GM08714 (cell line): ENCODE data around the gene FLAD1.
"Not testable (repeated sequence)": the region's sequence is repeated elsewhere in the genome, so short reads cannot be mapped to it uniquely, and the experiment has no call there.

ENCODE experiments used
- H3K4me3 ChIP-seq: fragments of 200-500 bp; sonication (Bioruptor generic); 2 replicates; pipeline ENCODE4 v1.5.1; 2014; ENCODE audit warnings: mild to moderate bottlenecking, low read length, inconsistent platforms
- ZNF274 ChIP-seq: IDR thresholded peaks from 2 replicates; pipeline ENCODE4 v1.6.1; 2012; ENCODE audit warnings: mild to moderate bottlenecking, low read depth, low read length

Gene FLAD1

GRCh38 chr1:154983776-154984466, 777 bp downstream of the FLAD1 start:
- peak overlapping the region; percentile 91 for H3K4me3 ChIP-seq
- no peak for TF ChIP-seq ZNF274

- H3K4me3 ChIP-seq = not testable (repeated sequence)
Measured at GRCh38 chr1:154986736-154987135, 3.6 kb downstream of the FLAD1 start.

GRCh38 chr1:154987326-154987725, 4.2 kb downstream of the FLAD1 start:
- H3K4me3 ChIP-seq = no peak overlapping the region
- no peak for TF ChIP-seq ZNF274

GRCh38 chr1:154988058-154988954, 5.2 kb downstream of the FLAD1 start:
- no peak overlapping the region for H3K4me3 ChIP-seq
- TF ChIP-seq ZNF274 = no peak

- no peak for TF ChIP-seq ZNF274
- no peak overlapping the region for H3K4me3 ChIP-seq
Measured at GRCh38 chr1:154989195-154989860, 6.2 kb downstream of the FLAD1 start.

GRCh38 chr1:154990276-154990675, 7.1 kb downstream of the FLAD1 start:
- no peak for TF ChIP-seq ZNF274
- no peak overlapping the region for H3K4me3 ChIP-seq

GRCh38 chr1:154992721-154993571, 9.8 kb downstream of the FLAD1 start:
- no peak for TF ChIP-seq ZNF274
- H3K4me3 ChIP-seq = no peak overlapping the region

- TF ChIP-seq ZNF274 = no peak
- H3K4me3 ChIP-seq = no peak within 1 kb of the TSS
Measured at GRCh38 chr1:154993572-154994268, 10.6 kb downstream of the FLAD1 start, which contains the start of gene LENEP. LENEP (plus strand) TSS chr1:154993586; CDS start chr1:154993608, 22 bp downstream.

- TF ChIP-seq ZNF274 = no peak
- no peak overlapping the region for H3K4me3 ChIP-seq
Measured at GRCh38 chr1:154994269-154994587, 11.1 kb downstream of the FLAD1 start.

- H3K4me3 ChIP-seq = no peak overlapping the region
- no peak for TF ChIP-seq ZNF274
Measured at GRCh38 chr1:154994591-154994990, 11.4 kb downstream of the FLAD1 start.

- not testable (repeated sequence) for H3K4me3 ChIP-seq
Measured at GRCh38 chr1:154995301-154995983, 12.3 kb downstream of the FLAD1 start.

- no peak overlapping the region for H3K4me3 ChIP-seq
- TF ChIP-seq ZNF274 = no peak
Measured at GRCh38 chr1:154996966-154997701, 14.0 kb downstream of the FLAD1 start.
